ENCODE results near the gene PPP1R15B.

PPP1R15B gene

DNA sequence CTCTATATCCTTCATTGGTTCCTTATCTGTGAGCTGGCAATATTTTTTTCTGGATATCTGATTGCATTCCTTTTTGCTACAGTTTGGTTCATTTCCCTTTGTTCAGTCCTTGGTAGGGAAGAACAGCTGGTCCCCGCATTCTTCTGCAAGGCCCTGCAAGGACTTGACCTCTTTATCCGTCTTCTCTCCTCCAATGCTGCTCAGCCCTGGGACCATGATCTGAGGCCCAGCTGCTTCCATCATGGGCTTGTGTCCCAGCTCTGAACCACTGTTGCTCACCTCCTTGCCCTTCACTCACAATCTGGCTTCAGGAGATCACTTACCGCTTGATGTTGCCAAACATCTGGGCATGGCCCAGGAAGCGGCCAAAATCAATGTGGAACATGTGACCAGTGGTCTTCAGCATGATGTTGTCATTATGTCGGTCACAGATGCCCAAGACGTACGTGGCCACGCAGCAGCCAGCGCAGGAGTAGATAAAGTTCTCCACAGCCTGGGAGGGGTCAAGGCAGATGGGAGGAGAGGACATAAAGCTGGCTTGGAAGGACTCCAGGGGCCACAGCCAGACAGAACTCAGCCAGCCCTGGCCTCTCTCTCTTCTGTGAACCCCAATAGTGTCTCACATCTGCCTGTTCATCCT is 22.6 kb upstream of the PPP1R15B start:
- CTCF ChIA-PET, result interaction anchor here (1.0 to 43.1 kb wide), 5 partner anchors 17 to 373 kb away, joined by 3 to 1775 read pairs (median 4); partner anchors contain the start of gene PIK3C2B
- TF ChIP-seq, protein P1, sequence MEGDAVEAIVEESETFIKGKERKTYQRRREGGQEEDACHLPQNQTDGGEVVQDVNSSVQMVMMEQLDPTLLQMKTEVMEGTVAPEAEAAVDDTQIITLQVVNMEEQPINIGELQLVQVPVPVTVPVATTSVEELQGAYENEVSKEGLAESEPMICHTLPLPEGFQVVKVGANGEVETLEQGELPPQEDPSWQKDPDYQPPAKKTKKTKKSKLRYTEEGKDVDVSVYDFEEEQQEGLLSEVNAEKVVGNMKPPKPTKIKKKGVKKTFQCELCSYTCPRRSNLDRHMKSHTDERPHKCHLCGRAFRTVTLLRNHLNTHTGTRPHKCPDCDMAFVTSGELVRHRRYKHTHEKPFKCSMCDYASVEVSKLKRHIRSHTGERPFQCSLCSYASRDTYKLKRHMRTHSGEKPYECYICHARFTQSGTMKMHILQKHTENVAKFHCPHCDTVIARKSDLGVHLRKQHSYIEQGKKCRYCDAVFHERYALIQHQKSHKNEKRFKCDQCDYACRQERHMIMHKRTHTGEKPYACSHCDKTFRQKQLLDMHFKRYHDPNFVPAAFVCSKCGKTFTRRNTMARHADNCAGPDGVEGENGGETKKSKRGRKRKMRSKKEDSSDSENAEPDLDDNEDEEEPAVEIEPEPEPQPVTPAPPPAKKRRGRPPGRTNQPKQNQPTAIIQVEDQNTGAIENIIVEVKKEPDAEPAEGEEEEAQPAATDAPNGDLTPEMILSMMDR (IDR thresholded peaks at IDR 0.05; ENCODE audit: control extremely low read depth, extremely low read depth, low read depth, missing control alignments), result no peak
- DNase-seq (ENCODE audit: extremely low spot score), result no peak
- POLR2A ChIA-PET, result no interaction called here

DNA sequence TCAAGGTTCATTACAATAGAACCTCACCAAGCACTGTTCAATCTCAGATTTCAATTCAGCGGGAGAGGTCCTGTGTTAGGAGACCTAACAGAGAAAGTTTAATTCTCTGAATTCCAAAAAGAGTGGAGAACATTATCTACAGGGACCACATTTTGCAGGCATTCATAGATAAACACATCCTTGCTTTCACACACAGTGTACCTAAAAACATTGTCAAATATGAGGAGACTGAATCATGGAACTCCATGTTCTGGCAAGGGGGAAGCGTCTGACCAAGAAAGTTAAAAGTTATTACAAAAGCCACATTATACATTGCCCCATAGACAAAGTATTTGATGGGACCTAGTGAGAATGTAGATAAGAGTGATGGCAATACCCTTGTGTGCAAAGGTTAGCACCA is 21.1 kb upstream of the PPP1R15B start:
- TF ChIP-seq, protein P1 (IDR thresholded peaks at IDR 0.05; ENCODE audit: control extremely low read depth, extremely low read depth, low read depth, missing control alignments), result no peak
- ChIA-PET POLR2A (no interaction called here), CTCF (interaction anchor here (1.4 to 43.1 kb wide), 9 partner anchors 10 to 374 kb away, joined by 3 to 1775 read pairs (median 27); partner anchors contain the start of gene PIK3C2B)
- no peak for DNase-seq (ENCODE audit: extremely low spot score)

DNA sequence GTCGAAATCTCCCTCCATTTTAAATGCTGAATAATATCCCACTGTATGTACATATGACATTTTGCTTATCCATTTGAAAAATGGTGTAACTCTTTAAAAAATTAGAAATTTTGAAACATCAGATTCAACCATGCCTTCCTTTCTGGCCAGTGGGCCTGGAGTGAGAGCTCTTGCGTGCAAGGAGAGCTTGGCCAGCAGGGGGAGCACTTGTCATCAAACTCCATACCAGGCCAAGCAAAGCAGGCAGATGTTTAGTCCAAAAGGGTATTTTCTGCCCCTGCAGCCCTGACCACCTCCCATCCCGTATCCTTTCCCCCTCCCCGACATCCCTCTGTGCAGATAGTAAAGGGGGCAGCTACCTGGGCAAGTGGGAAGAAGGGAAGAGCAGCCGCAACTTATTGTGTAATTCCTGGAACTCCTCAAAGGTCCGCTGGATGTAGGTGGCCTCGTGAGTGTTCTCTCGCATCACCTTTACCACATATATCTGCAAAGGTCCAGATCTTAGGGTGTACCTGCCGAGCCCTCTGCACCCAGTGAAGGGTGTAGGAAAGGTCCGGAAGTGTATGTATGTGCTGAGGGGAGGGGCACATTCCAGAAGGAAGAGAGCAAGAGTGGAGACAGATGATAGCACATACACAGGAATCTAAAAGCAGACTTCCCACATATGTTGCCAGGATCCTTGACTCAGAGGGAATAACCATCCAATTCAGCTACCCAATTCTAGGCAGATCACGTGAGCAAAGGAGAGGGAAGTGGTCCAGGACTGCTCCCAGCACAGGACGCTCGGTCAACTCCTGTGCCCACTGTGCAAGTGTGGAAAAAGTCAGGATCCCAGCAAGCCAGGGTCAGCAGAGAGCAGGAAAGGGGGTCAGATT is 19.9 kb upstream of the PPP1R15B start:
- DNase-seq (ENCODE audit: extremely low spot score), result peak; percentile 82
- POLR2A ChIA-PET, result interaction anchor here (0.7 kb wide), 1 partner anchor 617 kb away, joined by 3 read pairs; no protein-coding TSS in a partner anchor
- CTCF ChIA-PET, result interaction anchor here (0.8 to 43.1 kb wide), 27 partner anchors 9 to 646 kb away, joined by 3 to 1775 read pairs (median 4); partner anchors contain the start of gene PIK3C2B
- TF ChIP-seq, protein P1 (IDR thresholded peaks at IDR 0.05; ENCODE audit: control extremely low read depth, extremely low read depth, low read depth, missing control alignments), result peak; percentile 91

DNA sequence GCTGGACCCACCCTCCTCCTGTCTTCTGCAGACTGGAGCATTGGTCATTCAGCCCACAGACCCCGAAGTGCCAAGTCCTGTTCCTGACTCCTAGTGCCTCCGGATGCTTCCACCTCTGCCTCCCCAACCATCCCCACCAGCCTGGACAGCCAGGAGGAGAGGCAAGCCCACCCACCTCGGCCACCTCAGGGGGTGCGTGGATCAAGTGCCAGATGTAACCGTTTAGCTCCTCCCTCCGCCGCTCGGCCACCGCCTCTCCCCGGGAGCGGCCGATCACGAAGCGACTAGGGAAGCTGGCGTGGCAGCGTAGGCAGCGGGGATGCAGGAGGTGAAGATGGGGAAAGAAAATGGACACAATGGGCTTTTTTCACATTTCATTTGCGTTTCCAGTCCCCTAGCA is 18.1 kb upstream of the PPP1R15B start:
- DNase-seq (ENCODE audit: extremely low spot score), result no peak
- CTCF ChIA-PET, result interaction anchor here (1.0 to 43.1 kb wide), 6 partner anchors 9 to 86 kb away, joined by 3 to 1775 read pairs (median 30); partner anchors contain the start of gene PIK3C2B
- TF ChIP-seq, protein P1 (IDR thresholded peaks at IDR 0.05; ENCODE audit: control extremely low read depth, extremely low read depth, low read depth, missing control alignments), result no peak
- POLR2A ChIA-PET, result no interaction called here

DNA sequence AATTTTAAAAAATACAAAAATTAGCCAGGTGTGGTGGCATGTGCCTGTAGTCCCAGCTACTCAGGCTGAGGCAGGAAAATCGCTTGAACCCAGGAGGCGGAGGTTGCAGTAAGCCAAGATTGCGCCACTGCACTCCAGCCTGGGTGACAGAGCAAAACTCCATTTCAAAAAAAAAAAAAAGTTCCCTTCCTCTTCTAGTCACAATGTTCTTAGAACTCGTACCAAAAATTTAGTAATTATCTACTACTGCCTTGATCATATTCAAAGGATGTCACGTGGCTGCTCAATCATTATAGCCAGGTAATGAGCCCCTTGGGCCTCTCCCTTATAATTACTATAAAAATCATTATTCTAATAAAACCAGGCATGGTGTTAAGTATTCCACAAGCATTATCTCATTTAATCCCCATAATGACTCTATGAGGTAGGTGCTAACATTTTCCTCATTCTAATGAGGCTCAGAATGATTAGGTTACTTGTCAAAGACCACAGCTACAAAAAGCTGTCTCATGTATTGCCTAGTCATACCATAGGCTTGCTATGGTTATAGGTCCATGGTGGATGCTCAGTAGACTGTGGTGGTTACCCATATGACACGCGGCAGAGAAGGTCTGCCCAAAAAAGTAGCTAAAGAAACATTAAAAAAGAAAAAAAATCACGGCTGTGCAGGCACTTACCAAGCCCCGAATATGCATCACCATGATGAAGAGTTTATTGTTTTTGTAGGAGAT is 15.5 kb upstream of the PPP1R15B start:
- CTCF ChIA-PET, result interaction anchor here (1.1 to 43.1 kb wide), 5 partner anchors 9 to 380 kb away, joined by 3 to 1775 read pairs (median 54); partner anchors contain the start of gene PIK3C2B
- no peak for DNase-seq (ENCODE audit: extremely low spot score)
- TF ChIP-seq, protein P1 (IDR thresholded peaks at IDR 0.05; ENCODE audit: control extremely low read depth, extremely low read depth, low read depth, missing control alignments), result no peak
- POLR2A ChIA-PET, result no interaction called here

DNA sequence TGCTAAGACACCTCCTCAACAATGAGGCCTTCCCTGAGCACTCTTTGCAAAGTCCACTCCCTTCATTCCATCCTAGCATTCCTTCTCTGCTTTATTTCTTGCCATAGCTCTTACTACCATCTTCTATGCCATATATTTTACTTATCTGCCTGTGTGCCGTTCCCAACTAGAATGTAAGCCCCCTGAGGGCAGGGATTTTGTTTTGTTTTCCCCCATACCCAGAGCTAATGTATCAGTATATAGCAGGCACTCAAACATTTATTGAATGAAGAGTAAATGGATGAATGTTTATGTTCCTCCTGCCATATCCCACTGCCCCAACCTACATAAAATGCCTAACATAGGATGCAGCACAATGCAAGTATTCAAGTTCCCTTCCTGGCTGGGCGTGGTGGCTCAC is 14.9 kb upstream of the PPP1R15B start:
- TF ChIP-seq, protein P1 (IDR thresholded peaks at IDR 0.05; ENCODE audit: control extremely low read depth, extremely low read depth, low read depth, missing control alignments), result no peak
- DNase-seq (ENCODE audit: extremely low spot score), result no peak
- ChIA-PET CTCF (interaction anchor here (1.1 to 43.1 kb wide), 4 partner anchors 8 to 381 kb away, joined by 3 to 1775 read pairs (median 324); partner anchors contain the start of gene PIK3C2B), POLR2A (no interaction called here)

All from GM10248 (cell line).